ENCODE measurements around the gene MCC. TPM values are rescaled to one million over a fixed set of nuclear protein-coding genes. Genes with fewer than 3 reads are reported as not detected.

The MCC gene
- total and polyA plus RNA-seq, 2 of the 4 experiments (the other 2 are of a cell fraction) = 5.0 to 20.6 TPM

GRCh38 chr5:113367586-113367985 lies 120.7 kb downstream of the MCC start:
- no peak overlapping the region for H3K9ac ChIP-seq (ENCODE audit: low read depth, low read length)
- H2AK9ac ChIP-seq (replicated peaks; ENCODE audit: low read depth, low read length, poor library complexity) = no peak overlapping the region
- H3K27ac ChIP-seq (ENCODE audit: insufficient read depth, low read length) = no peak overlapping the region
- H3K18ac ChIP-seq (ENCODE audit: low read depth, low read length) = no peak overlapping the region
- CTCF ChIA-PET = no interaction called here
- H4K8ac ChIP-seq (ENCODE audit: low read depth in 2 of 2, low read length in 2 of 2) = no peak overlapping the region
- no peak overlapping the region for H3K23ac ChIP-seq (ENCODE audit: low read depth, low read length)
- H4K91ac ChIP-seq (ENCODE audit: insufficient read depth, low read depth, low read length) = no peak overlapping the region
- no peak overlapping the region for H2AFZ ChIP-seq (replicated peaks; ENCODE audit: low read length, poor library complexity)
- no peak overlapping the region for H2BK15ac ChIP-seq (ENCODE audit: low read depth, low read length)
- in situ Hi-C loops (cut with MboI; ENCODE audit: low sequenced_read_pairs) (no loop called here), dilution Hi-C loops (cut with HindIII; ENCODE audit: low sequenced_read_pairs, unreplicated experiment) (no loop called here), intact Hi-C loops (cut with micrococcal nuclease) (no loop called here)
- ATAC-seq (ENCODE audit: low read depth) (no peak), DNase-seq (no peak)
- no peak overlapping the region for H3K4me3 ChIP-seq (ENCODE audit: insufficient read depth, low read depth, low read length)
- no peaks in the 10 kb centered on the region for H3K79me1 ChIP-seq (ENCODE audit: low read depth in 1 of 2, low read length in 2 of 2)
- no peak overlapping the region for H3K4ac ChIP-seq (ENCODE audit: low read depth, low read length)
- no peaks in the 10 kb centered on the region; the same call in 1 of the 2 replicates for H3K27me3 ChIP-seq (ENCODE audit: control insufficient read depth, insufficient read depth, low read length)
- H3K4me1 ChIP-seq (ENCODE audit: control insufficient read depth, insufficient read depth, low read length) = no peaks in the 10 kb centered on the region
- H3K9me3 ChIP-seq (ENCODE audit: control insufficient read depth, insufficient read depth, low read length) = peaks cover 12% of the 10 kb centered on the region
- no peaks in the 10 kb centered on the region for H3K36me3 ChIP-seq (ENCODE audit: control insufficient read depth, insufficient read depth, low read length)
- no peaks in the 10 kb centered on the region for H3K9me1 ChIP-seq (ENCODE audit: insufficient read depth, low read length)
- no peak overlapping the region for H2BK120ac ChIP-seq (ENCODE audit: low read depth, low read length)
- H2AK5ac ChIP-seq (ENCODE audit: low read depth, low read length) = no peak overlapping the region
- WGBS, 2 experiments (ENCODE audit: extremely low coverage in 2 of 2, insufficient read length in 1 of 2) = no CpG with 5 or more reads among the region's 1 CpG
- H3K4me2 ChIP-seq (ENCODE audit: low read depth, low read length) = no peak overlapping the region
- H2BK20ac ChIP-seq (ENCODE audit: low read depth, low read length) = no peak overlapping the region
- H4K20me1 ChIP-seq (ENCODE audit: insufficient read depth, low read length) = no peaks in the 10 kb centered on the region
- BruUV-seq (replicated peaks) = no TSS peak
- no peak overlapping the region for H3K56ac ChIP-seq (ENCODE audit: extremely low read depth, insufficient read depth, low read length)
- no peak overlapping the region for H3K14ac ChIP-seq (replicated peaks; ENCODE audit: low read depth, low read length)
- POLR2A ChIA-PET (ENCODE audit: unreplicated experiment) = no interaction called here
- H4K5ac ChIP-seq (ENCODE audit: low read depth, low read length) = no peak overlapping the region
- H2BK5ac ChIP-seq (ENCODE audit: low read depth, low read length, poor library complexity, severe bottlenecking) = no peak overlapping the region
- TF ChIP-seq, protein P1, sequence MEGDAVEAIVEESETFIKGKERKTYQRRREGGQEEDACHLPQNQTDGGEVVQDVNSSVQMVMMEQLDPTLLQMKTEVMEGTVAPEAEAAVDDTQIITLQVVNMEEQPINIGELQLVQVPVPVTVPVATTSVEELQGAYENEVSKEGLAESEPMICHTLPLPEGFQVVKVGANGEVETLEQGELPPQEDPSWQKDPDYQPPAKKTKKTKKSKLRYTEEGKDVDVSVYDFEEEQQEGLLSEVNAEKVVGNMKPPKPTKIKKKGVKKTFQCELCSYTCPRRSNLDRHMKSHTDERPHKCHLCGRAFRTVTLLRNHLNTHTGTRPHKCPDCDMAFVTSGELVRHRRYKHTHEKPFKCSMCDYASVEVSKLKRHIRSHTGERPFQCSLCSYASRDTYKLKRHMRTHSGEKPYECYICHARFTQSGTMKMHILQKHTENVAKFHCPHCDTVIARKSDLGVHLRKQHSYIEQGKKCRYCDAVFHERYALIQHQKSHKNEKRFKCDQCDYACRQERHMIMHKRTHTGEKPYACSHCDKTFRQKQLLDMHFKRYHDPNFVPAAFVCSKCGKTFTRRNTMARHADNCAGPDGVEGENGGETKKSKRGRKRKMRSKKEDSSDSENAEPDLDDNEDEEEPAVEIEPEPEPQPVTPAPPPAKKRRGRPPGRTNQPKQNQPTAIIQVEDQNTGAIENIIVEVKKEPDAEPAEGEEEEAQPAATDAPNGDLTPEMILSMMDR (conservative IDR thresholded peaks at IDR 0.05; ENCODE audit: low read depth, low read length) = no peak
- TF ChIP-seq MAZ (IDR thresholded peaks at IDR 0.05; ENCODE audit: borderline replicate concordance, low read depth, low read length) = no peak
- TF ChIP-seq POLR2A (IDR thresholded peaks at IDR 0.05; ENCODE audit: low read depth, low read length) = no peak
- TF ChIP-seq NFE2L2 (IDR thresholded peaks at IDR 0.05; ENCODE audit: low read depth, low read length) = no peak
- TF ChIP-seq MXI1 (IDR thresholded peaks at IDR 0.05; ENCODE audit: borderline replicate concordance, low read depth, low read length) = no peak
- TF ChIP-seq RAD21 (IDR thresholded peaks at IDR 0.05; ENCODE audit: low read length) = no peak
- no peak for TF ChIP-seq BHLHE40 (IDR thresholded peaks at IDR 0.05; ENCODE audit: low read depth, low read length)
- TF ChIP-seq, protein P2, sequence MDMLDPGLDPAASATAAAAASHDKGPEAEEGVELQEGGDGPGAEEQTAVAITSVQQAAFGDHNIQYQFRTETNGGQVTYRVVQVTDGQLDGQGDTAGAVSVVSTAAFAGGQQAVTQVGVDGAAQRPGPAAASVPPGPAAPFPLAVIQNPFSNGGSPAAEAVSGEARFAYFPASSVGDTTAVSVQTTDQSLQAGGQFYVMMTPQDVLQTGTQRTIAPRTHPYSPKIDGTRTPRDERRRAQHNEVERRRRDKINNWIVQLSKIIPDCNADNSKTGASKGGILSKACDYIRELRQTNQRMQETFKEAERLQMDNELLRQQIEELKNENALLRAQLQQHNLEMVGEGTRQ (IDR thresholded peaks at IDR 0.05; ENCODE audit: low read depth, low read length) = no peak
- no peak for TF ChIP-seq CHD1 (IDR thresholded peaks at IDR 0.05; ENCODE audit: low read depth, low read length)
- no peak for TF ChIP-seq SMC3 (IDR thresholded peaks at IDR 0.05; ENCODE audit: low read depth, low read length)
- no peak for TF ChIP-seq CEBPB (IDR thresholded peaks at IDR 0.05; ENCODE audit: low read depth, low read length)
- TF ChIP-seq, protein P3, sequence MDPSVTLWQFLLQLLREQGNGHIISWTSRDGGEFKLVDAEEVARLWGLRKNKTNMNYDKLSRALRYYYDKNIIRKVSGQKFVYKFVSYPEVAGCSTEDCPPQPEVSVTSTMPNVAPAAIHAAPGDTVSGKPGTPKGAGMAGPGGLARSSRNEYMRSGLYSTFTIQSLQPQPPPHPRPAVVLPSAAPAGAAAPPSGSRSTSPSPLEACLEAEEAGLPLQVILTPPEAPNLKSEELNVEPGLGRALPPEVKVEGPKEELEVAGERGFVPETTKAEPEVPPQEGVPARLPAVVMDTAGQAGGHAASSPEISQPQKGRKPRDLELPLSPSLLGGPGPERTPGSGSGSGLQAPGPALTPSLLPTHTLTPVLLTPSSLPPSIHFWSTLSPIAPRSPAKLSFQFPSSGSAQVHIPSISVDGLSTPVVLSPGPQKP (IDR thresholded peaks at IDR 0.05; ENCODE audit: borderline replicate concordance, low read depth, low read length) = no peak
